ENCODE measurements around the gene PIBF1.
"Not testable (repeated sequence)": the region's sequence is repeated elsewhere in the genome, so short reads cannot be mapped to it uniquely, and the experiment has no call there.

PIBF1 gene

GRCh38 chr13:72820898-72821279 is 39.0 kb downstream of the PIBF1 start:
- no peak for DNase-seq

GRCh38 chr13:72823081-72823480 is 41.1 kb downstream of the PIBF1 start:
- no peak for DNase-seq

- DNase-seq, result peak; percentile 84 to 96
Measured at GRCh38 chr13:72823724-72824123, 41.8 kb downstream of the PIBF1 start.

GRCh38 chr13:72834601-72835000 is 52.7 kb downstream of the PIBF1 start:
- no peak for DNase-seq

GRCh38 chr13:72839831-72840426 is 58.0 kb downstream of the PIBF1 start:
- peak; percentile 15 to 33 for DNase-seq

- no peak for DNase-seq
Measured at GRCh38 chr13:72842991-72843390, 61.1 kb downstream of the PIBF1 start.

- not testable (repeated sequence) for DNase-seq
Measured at GRCh38 chr13:72845148-72845547, 63.2 kb downstream of the PIBF1 start.

GRCh38 chr13:72849571-72849970 is 67.6 kb downstream of the PIBF1 start:
- no peak for DNase-seq

- DNase-seq, result no peak
Measured at GRCh38 chr13:72850959-72851677, 69.2 kb downstream of the PIBF1 start.

GRCh38 chr13:72851678-72852014 is 69.7 kb downstream of the PIBF1 start:
- DNase-seq, result no peak

GRCh38 chr13:72852207-72852606 is 70.3 kb downstream of the PIBF1 start:
- DNase-seq, result no peak

- no peak for DNase-seq
Measured at GRCh38 chr13:72853000-72853399, 71.1 kb downstream of the PIBF1 start.

- no peak for DNase-seq
Measured at GRCh38 chr13:72864142-72865011, 82.4 kb downstream of the PIBF1 start.

- no peak for DNase-seq
Measured at GRCh38 chr13:72868229-72868628, 86.3 kb downstream of the PIBF1 start.

GRCh38 chr13:72875233-72875632 is 93.3 kb downstream of the PIBF1 start:
- DNase-seq, result no peak

- no peak for DNase-seq
Measured at GRCh38 chr13:72884101-72884500, 102.2 kb downstream of the PIBF1 start.

- no peak for DNase-seq
Measured at GRCh38 chr13:72886272-72887067, 104.5 kb downstream of the PIBF1 start.

- no peak for DNase-seq
Measured at GRCh38 chr13:72889495-72889894, 107.6 kb downstream of the PIBF1 start.

GRCh38 chr13:72890546-72890945 is 108.6 kb downstream of the PIBF1 start:
- DNase-seq, result no peak

- DNase-seq, result no peak
Measured at GRCh38 chr13:72891423-72891822, 109.5 kb downstream of the PIBF1 start.

- DNase-seq, result no peak
Measured at GRCh38 chr13:72896869-72897268, 114.9 kb downstream of the PIBF1 start.

GRCh38 chr13:72901546-72901945 is 119.6 kb downstream of the PIBF1 start:
- DNase-seq, result not testable (repeated sequence)

- DNase-seq, result no peak
Measured at GRCh38 chr13:72908416-72908815, 126.5 kb downstream of the PIBF1 start.

Data from inflammatory macrophage treated with lipopolysaccharide for 1 hour (primary cell).